Testis (tissue), 3 donors: ENCODE data around the gene ETS1. TPM values are rescaled to one million over a fixed set of nuclear protein-coding genes. Genes with fewer than 3 reads are reported as not detected.

ENCODE experiments used
- DNase-seq: peaks from one replicate; pipeline ENCODE4 v3.0.0-alpha.2; 2019
- H3K27ac ChIP-seq, 2 donors: fragments of 200-600 bp; sonication (generic); one replicate each; pipeline ENCODE4 v1.5.1; 2019
- H3K27me3 ChIP-seq: fragments of 200-600 bp; sonication (generic); one replicate; pipeline ENCODE4 v1.5.1; 2019
- H3K36me3 ChIP-seq: fragments of 200-600 bp; sonication (generic); one replicate; pipeline ENCODE4 v1.5.1; 2017; ENCODE audit warnings: low read depth; ENCODE audit errors: missing control alignments
- H3K4me1 ChIP-seq: fragments of 200-600 bp; sonication (generic); one replicate; pipeline ENCODE4 v1.5.1; 2019
- H3K4me3 ChIP-seq, 2 donors: fragments of 200-600 bp; sonication (generic); one replicate each; pipeline ENCODE4 v1.5.1; 2017 to 2019
- H3K9me3 ChIP-seq: fragments of 200-600 bp; sonication (generic); one replicate; pipeline ENCODE4 v1.5.1; 2017
- POLR2A ChIP-seq: fragments of 450-650 bp; IDR thresholded peaks from one replicate; pipeline ENCODE4 v1.6.1; 2017; ENCODE audit warnings: antibody characterized with exemption, mild to moderate bottlenecking, moderate library complexity
- WGBS, 2 donors: methylation state at CpG; one replicate each; pipeline ENCODE4 v1.1.5; 2018; 5-methylcytosine and 5-hydroxymethylcytosine counted together
- intact Hi-C: fragments of 100-400 bp; cut with DNase I; formaldehyde crosslinking; loops from one replicate; pipeline ENCODE4 v1.15.1; 2023; ENCODE audit warnings: low total_unique reads
- polyA plus RNA-seq: library from polyadenylated mRNA; stranded (reverse); fragments of 350-450 nt; fragmentation: Illumina TruSeq; extraction: RNeasy Lipid Tissue Mini Kit (QIAGEN cat#74804); gene quantifications from one replicate; pipeline ENCODE4 v1.2.3, GENCODE V29; 2014; ENCODE audit warnings: low read depth, low replicate concordance; ENCODE audit not compliant: insufficient read depth
- total RNA-seq, 2 donors: library from RNA; depleted of rRNA; stranded (reverse); fragments of >200 nt; gene quantifications; one replicate each; pipeline ENCODE4 v1.2.3, GENCODE V29; 2016
- TF ChIP-seq, protein P1 (sequence below), 3 experiments: fragments of 450-650 bp in 2 of 3; fragments of 200-600 bp in 1 of 3; sonication (generic) in 1 of 3; IDR thresholded peaks; one replicate each; pipeline ENCODE4 v1.5.1; 2016 to 2019; ENCODE audit warnings: antibody characterized with exemption in 3 of 3, mild to moderate bottlenecking in 2 of 3, moderate library complexity in 1 of 3

ETS1 gene
- total and polyA plus RNA-seq, 3 donors from 2014 or later = 15.1 to 21.1 (median 15.3) TPM

DNA sequence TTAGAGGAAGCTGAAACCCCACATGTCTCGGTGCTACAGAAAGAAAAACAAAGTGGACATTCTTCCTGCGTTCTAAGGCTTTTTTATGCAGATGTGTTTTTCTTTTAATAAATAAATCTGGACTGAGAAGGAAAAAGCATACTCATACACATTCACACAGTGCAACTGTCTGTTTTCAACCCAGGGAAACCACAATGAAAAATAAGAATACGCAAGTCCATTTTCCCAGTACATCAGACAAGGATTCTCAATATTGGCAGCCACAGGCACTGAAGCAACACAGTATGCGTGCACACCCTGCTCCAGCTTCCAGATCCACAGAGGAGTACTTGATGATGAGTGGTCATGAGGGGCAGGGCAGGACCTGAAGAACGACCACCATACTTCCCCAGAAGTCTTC, 86.9 kb downstream of the ETS1 start:
- Histone ChIP-seq H3K36me3 (no peaks in the 10 kb centered on the region), H3K4me3 (no peak overlapping the region), H3K9me3 (no peaks in the 10 kb centered on the region), H3K4me1 (peaks cover 24% of the 10 kb centered on the region), H3K27me3 (no peaks in the 10 kb centered on the region), H3K27ac (peak overlapping the region in 1 of 2 donors; percentile 22)
- DNase-seq = no peak
- intact Hi-C loops = no loop called here
- TF ChIP-seq, protein P1, sequence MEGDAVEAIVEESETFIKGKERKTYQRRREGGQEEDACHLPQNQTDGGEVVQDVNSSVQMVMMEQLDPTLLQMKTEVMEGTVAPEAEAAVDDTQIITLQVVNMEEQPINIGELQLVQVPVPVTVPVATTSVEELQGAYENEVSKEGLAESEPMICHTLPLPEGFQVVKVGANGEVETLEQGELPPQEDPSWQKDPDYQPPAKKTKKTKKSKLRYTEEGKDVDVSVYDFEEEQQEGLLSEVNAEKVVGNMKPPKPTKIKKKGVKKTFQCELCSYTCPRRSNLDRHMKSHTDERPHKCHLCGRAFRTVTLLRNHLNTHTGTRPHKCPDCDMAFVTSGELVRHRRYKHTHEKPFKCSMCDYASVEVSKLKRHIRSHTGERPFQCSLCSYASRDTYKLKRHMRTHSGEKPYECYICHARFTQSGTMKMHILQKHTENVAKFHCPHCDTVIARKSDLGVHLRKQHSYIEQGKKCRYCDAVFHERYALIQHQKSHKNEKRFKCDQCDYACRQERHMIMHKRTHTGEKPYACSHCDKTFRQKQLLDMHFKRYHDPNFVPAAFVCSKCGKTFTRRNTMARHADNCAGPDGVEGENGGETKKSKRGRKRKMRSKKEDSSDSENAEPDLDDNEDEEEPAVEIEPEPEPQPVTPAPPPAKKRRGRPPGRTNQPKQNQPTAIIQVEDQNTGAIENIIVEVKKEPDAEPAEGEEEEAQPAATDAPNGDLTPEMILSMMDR (IDR thresholded peaks at IDR 0.05) = no peak
- TF ChIP-seq POLR2A = no peak
- WGBS, 2 donors = 60 to 62% methylated on average over 5 of the region's 5 CpGs

DNA sequence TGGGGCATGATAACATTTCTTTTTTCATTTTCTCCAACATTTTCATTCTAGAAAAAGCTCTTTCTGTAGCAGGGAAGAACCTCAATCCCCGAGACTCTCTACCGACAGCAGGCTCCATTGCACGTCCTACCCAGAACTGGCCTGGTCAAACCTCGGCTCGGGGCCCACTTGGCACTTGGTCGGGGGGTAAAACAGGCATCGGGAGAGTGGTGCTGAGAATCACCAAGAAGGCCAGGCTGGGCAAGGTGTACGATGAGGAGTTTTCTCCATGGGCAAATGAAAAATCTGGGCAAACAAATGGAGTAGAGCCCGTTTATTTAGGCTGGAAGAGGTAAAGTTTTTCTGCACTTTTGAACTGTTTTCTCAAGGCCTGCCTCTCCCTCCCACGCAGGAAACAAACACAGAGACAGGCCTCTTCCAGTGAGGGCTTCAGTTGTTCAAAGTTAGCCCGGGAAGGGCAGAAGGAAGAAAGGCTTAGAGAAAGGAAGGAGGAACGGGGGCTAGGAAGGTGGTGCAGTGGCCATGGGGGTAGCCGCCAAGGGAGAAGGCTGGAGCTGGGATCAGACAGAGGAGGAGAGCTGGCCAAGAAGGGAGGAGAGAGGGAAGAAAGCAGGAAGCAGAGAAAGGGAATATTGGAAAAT, 87.6 kb downstream of the ETS1 start:
- Histone ChIP-seq H3K27ac (peak overlapping the region in 1 of 2 donors; percentile 22), H3K27me3 (no peaks in the 10 kb centered on the region), H3K36me3 (no peaks in the 10 kb centered on the region), H3K4me1 (peaks cover 24% of the 10 kb centered on the region), H3K4me3 (no peak overlapping the region), H3K9me3 (no peaks in the 10 kb centered on the region)
- no peak for DNase-seq
- TF ChIP-seq POLR2A = no peak
- TF ChIP-seq, protein P1 (IDR thresholded peaks at IDR 0.05) = no peak
- WGBS, 2 donors = 31 to 48% methylated on average over 13 of the region's 13 CpGs
- intact Hi-C loops = no loop called here

DNA sequence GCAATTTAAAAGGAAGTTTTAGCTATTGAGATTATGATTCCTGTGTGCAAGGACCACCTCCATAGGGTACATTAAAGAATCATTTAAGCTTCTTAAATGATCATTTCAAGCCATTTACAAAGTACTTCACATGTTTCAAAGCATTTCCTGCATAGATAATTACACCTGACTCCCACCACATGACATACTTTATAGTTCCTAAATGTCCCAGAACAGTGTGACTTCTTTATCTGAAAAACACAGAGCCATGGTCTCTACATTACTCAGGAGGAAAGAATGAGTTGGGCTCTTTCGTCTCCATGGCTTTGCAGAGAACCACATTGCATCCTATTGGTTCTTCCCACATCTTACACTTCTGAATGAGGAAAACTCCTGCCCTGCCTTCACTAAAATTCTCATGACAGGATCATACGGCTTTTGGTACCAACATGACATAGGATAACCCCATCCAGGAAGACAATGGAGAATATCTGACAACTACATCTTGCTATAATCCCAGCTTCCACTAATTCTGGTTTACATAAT, 88.6 kb downstream of the ETS1 start:
- intact Hi-C loops = no loop called here
- no peaks in the 10 kb centered on the region for H3K9me3 ChIP-seq
- DNase-seq = no peak
- 60 to 71% methylated on average over 2 of the region's 2 CpGs for WGBS, 2 donors
- H3K36me3 ChIP-seq = no peaks in the 10 kb centered on the region
- no peak for TF ChIP-seq POLR2A
- TF ChIP-seq, protein P1 (IDR thresholded peaks at IDR 0.05) = no peak
- peaks cover 24% of the 10 kb centered on the region for H3K4me1 ChIP-seq
- no peak overlapping the region for H3K27ac ChIP-seq
- H3K27me3 ChIP-seq = no peaks in the 10 kb centered on the region
- H3K4me3 ChIP-seq = no peak overlapping the region

DNA sequence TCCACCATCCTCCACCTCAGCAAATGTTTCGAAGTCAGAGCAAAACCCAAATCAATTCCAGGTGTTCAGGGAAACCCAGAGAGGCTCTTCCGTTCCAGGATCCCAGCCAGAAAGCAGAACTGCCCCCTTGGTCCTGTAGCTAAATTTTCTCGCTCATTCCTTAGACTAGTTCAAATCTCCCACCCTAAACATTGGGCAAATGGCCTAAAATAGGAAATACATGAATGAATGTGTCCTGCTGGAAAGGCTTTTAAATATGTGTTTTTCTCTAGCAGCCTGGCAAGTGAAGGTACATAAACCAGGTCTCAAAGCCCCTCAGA, 89.6 kb downstream of the ETS1 start:
- intact Hi-C loops = no loop called here
- H3K36me3 ChIP-seq = no peaks in the 10 kb centered on the region
- WGBS, 2 donors = 43 to 52% methylated on average over 3 of the region's 3 CpGs
- no peak overlapping the region for H3K4me3 ChIP-seq
- peaks cover 24% of the 10 kb centered on the region for H3K4me1 ChIP-seq
- DNase-seq = no peak
- no peak overlapping the region for H3K27ac ChIP-seq
- TF ChIP-seq, protein P1 (IDR thresholded peaks at IDR 0.05) = no peak
- no peak for TF ChIP-seq POLR2A
- H3K27me3 ChIP-seq = no peaks in the 10 kb centered on the region
- no peaks in the 10 kb centered on the region for H3K9me3 ChIP-seq
